Pancreas (tissue), 10 donors: ENCODE measurements around the gene NCDN. TPM values are rescaled to one million over a fixed set of nuclear protein-coding genes. Genes with fewer than 3 reads are reported as not detected.

Experiments
- ATAC-seq, 4 donors: fragments of 200-7000 bp; cut with Tn5 transposase; one replicate each; pipeline versions ENCODE4 v1.8.0 to v1.9.1; 2020; ENCODE audit warnings: mild to moderate bottlenecking in 4 of 4, moderate library complexity in 4 of 4
- DNase-seq, 6 donors: peaks; one replicate each; pipeline ENCODE4 v3.0.0-alpha.2; 2020
- FAIRE-seq: peaks from 2 replicates; lab custom pipeline; 2012; peaks lifted over from hg19 to GRCh38; lab: Jason Lieb, UNC
- H3K27ac ChIP-seq, 4 donors: fragments of 200-600 bp; sonication (generic); 1 replicate in 3 of 4; 2 replicates in 1 of 4; pipeline versions ENCODE4 v1.5.0 to v1.8.0; 2020
- H3K27me3 ChIP-seq, 4 donors: fragments of 200-600 bp; one replicate each; pipeline ENCODE4 v1.8.0; 2021
- H3K36me3 ChIP-seq, 3 donors: fragments of 200-600 bp; sonication (generic) in 1 of 3; one replicate each; pipeline versions ENCODE4 v1.5.0 to v1.8.0; 2020 to 2021
- H3K4me1 ChIP-seq, 3 donors: fragments of 200-600 bp; one replicate each; pipeline ENCODE4 v1.8.0; 2021
- H3K4me3 ChIP-seq, 4 donors: fragments of 200-600 bp; sonication (generic) in 2 of 4; one replicate each; pipeline versions ENCODE4 v1.5.0 to v1.8.0; 2020 to 2021
- H3K9me3 ChIP-seq, 4 donors: fragments of 200-600 bp; one replicate each; pipeline ENCODE4 v1.8.0; 2021
- WGBS, 2 donors: extraction: QIAGEN DNeasy Blood & Tissue Kit; methylation state at CpG; one replicate each; pipeline ENCODE4 v1.1.7; 2013; 5-methylcytosine and 5-hydroxymethylcytosine counted together
- intact Hi-C, 3 donors: fragments of 100-400 bp; cut with DNase I; formaldehyde crosslinking; loops; one replicate each; pipeline versions ENCODE4 v1.11.1 to v1.14.2; 2022
- polyA plus RNA-seq, 2 donors: library from polyadenylated mRNA; stranded (reverse); fragments of 200-250 nt; gene quantifications; one replicate each; pipeline ENCODE4 v1.2.3, GENCODE V29; 2013
- total RNA-seq, 6 donors: library from RNA; stranded (reverse); fragmentation: NEBNext Ultra II Directional in 4 of 6; extraction: Animal tissue kit (Norgen Biotek cat#: 25700) in 4 of 6; gene quantifications; one replicate each; pipeline versions ENCODE4 v1.2.1 to v1.2.4, GENCODE V29; 2021 to 2023
- TF ChIP-seq, protein P1 (sequence below), 4 donors: fragments of 200-600 bp; sonication (generic) in 3 of 4; IDR thresholded peaks; one replicate each; pipeline versions ENCODE4 v1.5.0 to v1.8.0; 2021; ENCODE audit warnings: antibody characterized with exemption in 4 of 4
- donor health status: healthy with polysubstance abuse.
- donor health status: DM: no; HTN: no; CAD: no; lungs with moderate emphysema.
- donor health status: DM: no; HTN: no; CAD: no.
- donor health status: control.
- donor health status: control.
- donor health status: Bipolar disorder and iron deficiency.
- donor health status: DM: yes; HTN: yes; CAD: no.
- donor health status: DM: no; HTN: no; CAD: no.
- donor health status: DM: no; HTN: no; CAD: no.
- donor health status: DM: yes; HTN: yes; CAD: no.

Gene NCDN
- total and polyA plus RNA-seq, 8 donors: 4.4 to 12.8 (median 7.2) TPM

DNA sequence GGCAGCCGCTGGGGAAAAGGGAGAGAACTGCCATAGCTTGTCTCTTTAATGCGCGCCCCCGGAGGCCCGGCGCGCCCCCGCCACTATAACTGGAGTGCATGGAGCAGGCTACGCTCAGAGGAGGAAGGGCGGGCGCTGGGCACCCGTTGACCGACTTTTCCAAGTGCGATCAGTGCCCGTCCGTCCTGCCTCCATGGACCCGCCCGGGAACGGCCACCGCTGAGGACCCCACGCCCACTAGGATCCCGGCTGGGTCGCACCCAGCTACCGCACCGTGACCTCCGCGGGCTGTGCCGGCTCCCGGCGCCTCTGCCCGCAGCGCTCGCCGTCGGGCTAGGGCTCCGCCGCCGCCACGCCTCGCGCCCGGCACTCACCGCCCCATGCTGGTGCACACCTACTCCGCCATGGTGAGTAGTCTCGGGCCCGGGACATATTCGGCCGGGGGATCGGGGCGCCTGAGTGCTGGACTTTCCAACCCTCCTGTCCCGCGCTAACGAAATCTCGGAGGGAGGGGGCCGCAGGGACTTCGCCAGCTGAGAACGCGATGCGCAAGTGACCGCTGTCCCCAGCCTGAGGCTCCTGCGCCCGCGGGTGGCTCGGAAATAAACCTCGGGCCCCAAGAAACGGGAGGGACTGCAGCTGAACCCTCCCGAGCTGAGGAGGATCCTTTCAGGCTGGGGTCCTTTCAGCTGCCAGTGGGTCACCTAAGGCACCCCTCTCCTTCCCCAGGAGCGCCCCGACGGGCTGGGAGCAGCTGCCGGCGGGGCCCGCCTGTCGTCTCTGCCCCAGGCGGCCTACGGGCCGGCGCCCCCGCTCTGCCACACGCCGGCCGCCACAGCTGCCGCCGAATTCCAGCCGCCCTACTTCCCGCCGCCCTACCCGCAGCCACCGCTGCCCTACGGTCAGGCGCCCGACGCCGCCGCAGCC, 15.9 kb downstream of the NCDN start, which contains the start of gene TFAP2E:
Gene TFAP2E, plus strand, starts transcription at position 117 of the 927 bp plus-strand sequence. Its CDS starts 264 bp downstream, at position 381.
- H3K4me3 ChIP-seq: peak within 1 kb of the TSS; percentile 36 to 61 (median 46)
- peak in 5 of 6 donors; percentile 40 to 88 (median 61) for DNase-seq

DNA sequence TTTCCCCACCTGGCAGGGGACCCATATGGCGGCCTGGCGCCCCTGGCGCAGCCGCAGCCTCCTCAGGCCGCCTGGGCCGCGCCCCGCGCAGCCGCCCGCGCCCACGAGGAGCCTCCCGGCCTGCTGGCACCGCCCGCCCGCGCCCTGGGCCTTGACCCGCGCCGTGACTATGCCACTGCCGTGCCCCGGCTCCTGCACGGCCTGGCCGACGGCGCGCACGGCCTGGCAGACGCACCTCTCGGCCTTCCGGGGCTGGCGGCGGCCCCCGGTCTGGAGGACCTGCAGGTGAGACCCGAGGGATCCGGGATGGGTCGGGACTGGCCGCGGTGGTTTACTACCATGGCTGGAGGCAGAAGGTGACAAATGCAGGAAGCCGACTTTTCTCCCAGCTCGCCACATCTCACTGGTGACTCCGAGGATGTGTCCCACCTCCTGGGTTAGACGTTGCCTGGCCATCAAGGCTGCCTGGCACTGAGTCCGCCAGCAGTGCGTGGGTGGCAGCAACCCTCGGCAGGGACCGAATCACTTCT, 16.6 kb downstream of the NCDN start:
- H3K36me3 ChIP-seq: no peaks in the 10 kb centered on the region
- intact Hi-C loops: loop anchor here in 1 of 3 donors (10.0 kb wide), 1 partner anchor 151 kb away; no protein-coding TSS in a partner anchor
- no peaks in the 10 kb centered on the region for H3K4me1 ChIP-seq
- H3K4me3 ChIP-seq: no peak overlapping the region
- ATAC-seq: no peak
- TF ChIP-seq, protein P1, sequence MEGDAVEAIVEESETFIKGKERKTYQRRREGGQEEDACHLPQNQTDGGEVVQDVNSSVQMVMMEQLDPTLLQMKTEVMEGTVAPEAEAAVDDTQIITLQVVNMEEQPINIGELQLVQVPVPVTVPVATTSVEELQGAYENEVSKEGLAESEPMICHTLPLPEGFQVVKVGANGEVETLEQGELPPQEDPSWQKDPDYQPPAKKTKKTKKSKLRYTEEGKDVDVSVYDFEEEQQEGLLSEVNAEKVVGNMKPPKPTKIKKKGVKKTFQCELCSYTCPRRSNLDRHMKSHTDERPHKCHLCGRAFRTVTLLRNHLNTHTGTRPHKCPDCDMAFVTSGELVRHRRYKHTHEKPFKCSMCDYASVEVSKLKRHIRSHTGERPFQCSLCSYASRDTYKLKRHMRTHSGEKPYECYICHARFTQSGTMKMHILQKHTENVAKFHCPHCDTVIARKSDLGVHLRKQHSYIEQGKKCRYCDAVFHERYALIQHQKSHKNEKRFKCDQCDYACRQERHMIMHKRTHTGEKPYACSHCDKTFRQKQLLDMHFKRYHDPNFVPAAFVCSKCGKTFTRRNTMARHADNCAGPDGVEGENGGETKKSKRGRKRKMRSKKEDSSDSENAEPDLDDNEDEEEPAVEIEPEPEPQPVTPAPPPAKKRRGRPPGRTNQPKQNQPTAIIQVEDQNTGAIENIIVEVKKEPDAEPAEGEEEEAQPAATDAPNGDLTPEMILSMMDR (IDR thresholded peaks at IDR 0.05): no peak
- H3K9me3 ChIP-seq: no peaks in the 10 kb centered on the region
- H3K27ac ChIP-seq: no peak overlapping the region
- H3K27me3 ChIP-seq: no peaks in the 10 kb centered on the region
- WGBS, 2 donors: 71 to 76% methylated on average over 48 of the region's 48 CpGs
- no peak for FAIRE-seq
- DNase-seq: no peak

More for the DNA sequence above, 15.9 kb downstream of the NCDN start, which contains the start of gene TFAP2E:
- FAIRE-seq (no peak), ATAC-seq (peak; percentile 72 to 85 (median 74))
- H3K4me1 ChIP-seq: no peaks in the 10 kb centered on the region
- H3K27ac ChIP-seq: no peak within 1 kb of the TSS
- H3K27me3 ChIP-seq: no peaks in the 10 kb centered on the region
- TF ChIP-seq, protein P1 (IDR thresholded peaks at IDR 0.05): no peak
- WGBS, 2 donors: 13 to 22% methylated on average over 84 to 95 of the region's 95 CpGs
- intact Hi-C loops: loop anchor here in 1 of 3 donors (10.0 kb wide), 1 partner anchor 151 kb away; no protein-coding TSS in a partner anchor
- H3K9me3 ChIP-seq: no peaks in the 10 kb centered on the region
- no peaks in the 10 kb centered on the region for H3K36me3 ChIP-seq

DNA sequence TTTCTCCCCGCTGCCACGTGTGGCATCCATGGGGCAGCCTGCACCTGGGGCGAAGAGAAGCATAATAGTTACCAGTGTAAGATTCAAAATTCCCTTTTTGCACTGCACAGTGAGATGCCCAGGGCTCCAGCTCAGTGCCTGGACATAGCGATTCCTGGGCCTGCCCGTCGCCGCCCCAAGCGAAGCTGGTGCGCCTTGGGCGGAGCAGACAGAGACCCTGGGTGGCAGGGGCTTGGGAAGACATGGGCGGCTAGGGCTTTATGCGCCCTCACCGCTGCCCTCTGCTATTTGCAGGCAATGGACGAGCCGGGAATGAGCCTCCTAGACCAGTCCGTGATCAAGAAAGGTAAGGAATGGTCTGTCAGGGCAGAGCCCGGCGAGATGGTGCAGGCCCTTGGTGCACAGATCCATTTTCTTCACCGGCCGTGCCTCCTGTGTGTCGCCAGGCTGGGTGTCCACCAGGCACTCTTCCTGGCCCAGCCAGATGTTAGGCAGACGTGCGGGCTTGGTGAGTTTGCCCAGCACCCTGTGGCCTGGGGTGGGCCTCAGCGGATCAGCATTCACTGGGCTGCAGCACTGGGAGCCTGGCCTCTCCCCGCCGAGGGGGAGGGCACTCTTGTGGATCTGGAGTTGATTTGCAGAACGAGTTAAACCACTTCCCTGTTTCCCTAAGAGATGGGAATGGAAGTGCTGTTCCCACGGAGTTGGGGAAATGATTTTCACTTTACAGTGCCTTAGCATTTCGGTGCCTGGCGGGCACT, 17.2 kb downstream of the NCDN start:
- no peak for DNase-seq
- FAIRE-seq: no peak
- Histone ChIP-seq H3K27ac (no peak overlapping the region), H3K9me3 (no peaks in the 10 kb centered on the region), H3K36me3 (no peaks in the 10 kb centered on the region), H3K4me3 (no peak overlapping the region), H3K4me1 (no peaks in the 10 kb centered on the region), H3K27me3 (no peaks in the 10 kb centered on the region)
- peak in 3 of 4 donors; percentile 6 to 22 (median 10) for ATAC-seq
- TF ChIP-seq, protein P1 (IDR thresholded peaks at IDR 0.05): no peak
- WGBS, 2 donors: 77 to 78% methylated on average over 30 of the region's 30 CpGs
- intact Hi-C loops: loop anchor here in 1 of 3 donors (10.0 kb wide), 1 partner anchor 150 kb away; no protein-coding TSS in a partner anchor

DNA sequence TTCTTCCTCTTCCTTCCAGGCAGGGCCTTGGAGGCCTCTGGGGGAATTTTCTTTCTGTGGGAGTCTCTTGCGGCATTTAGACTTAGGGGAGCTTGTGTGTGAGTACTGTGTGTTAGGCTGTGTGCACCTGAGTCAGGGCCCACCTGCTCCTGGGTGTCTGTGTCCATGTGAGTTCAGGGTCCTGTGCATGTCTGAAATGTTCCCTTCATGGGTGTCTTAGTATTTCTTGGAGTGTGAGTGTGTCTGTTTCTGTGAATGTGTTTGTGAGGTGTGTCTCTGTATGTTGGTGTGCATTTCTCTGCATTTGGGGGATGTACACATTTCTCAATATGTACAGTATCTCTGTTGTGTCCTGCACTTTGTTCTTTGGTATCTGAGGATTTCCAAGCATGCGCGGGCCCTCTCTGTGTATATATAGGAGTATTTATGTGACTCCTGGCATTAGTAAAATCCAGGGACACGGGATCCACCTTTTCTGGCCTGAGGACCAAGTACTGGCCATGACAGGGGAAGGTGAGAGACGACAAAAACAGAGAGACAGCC, 17.9 kb downstream of the NCDN start:
- Histone ChIP-seq H3K27ac (no peak overlapping the region), H3K9me3 (no peaks in the 10 kb centered on the region), H3K36me3 (no peaks in the 10 kb centered on the region), H3K27me3 (no peaks in the 10 kb centered on the region), H3K4me3 (no peak overlapping the region), H3K4me1 (no peaks in the 10 kb centered on the region)
- no peak for ATAC-seq
- TF ChIP-seq, protein P1 (IDR thresholded peaks at IDR 0.05): no peak
- DNase-seq: no peak
- 77 to 82% methylated on average over 5 of the region's 5 CpGs for WGBS, 2 donors
- no peak for FAIRE-seq
- intact Hi-C loops: loop anchor here in 1 of 3 donors (10.0 kb wide), 1 partner anchor 149 kb away; no protein-coding TSS in a partner anchor
